Measurements from ENCODE around the gene CPLX1.

GRCh38 chr4:796206-796605, 29.7 kb downstream of the CPLX1 start:
- TF ChIP-seq, protein P1, sequence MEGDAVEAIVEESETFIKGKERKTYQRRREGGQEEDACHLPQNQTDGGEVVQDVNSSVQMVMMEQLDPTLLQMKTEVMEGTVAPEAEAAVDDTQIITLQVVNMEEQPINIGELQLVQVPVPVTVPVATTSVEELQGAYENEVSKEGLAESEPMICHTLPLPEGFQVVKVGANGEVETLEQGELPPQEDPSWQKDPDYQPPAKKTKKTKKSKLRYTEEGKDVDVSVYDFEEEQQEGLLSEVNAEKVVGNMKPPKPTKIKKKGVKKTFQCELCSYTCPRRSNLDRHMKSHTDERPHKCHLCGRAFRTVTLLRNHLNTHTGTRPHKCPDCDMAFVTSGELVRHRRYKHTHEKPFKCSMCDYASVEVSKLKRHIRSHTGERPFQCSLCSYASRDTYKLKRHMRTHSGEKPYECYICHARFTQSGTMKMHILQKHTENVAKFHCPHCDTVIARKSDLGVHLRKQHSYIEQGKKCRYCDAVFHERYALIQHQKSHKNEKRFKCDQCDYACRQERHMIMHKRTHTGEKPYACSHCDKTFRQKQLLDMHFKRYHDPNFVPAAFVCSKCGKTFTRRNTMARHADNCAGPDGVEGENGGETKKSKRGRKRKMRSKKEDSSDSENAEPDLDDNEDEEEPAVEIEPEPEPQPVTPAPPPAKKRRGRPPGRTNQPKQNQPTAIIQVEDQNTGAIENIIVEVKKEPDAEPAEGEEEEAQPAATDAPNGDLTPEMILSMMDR (optimal IDR thresholded peaks at IDR 0.05 in 1 of 3, IDR thresholded peaks at IDR 0.05 in 1 of 3, conservative IDR thresholded peaks at IDR 0.05 in 1 of 3; ENCODE audit: extremely low read depth in 1 of 3, insufficient read depth in 2 of 3, low read length in 3 of 3): no peak
- TF ChIP-seq EZH2 (IDR thresholded peaks at IDR 0.05; ENCODE audit: low read length): no peak

Measured in keratinocyte (primary cell).